OCI-LY1 (cell line): ENCODE results near the gene TMEM184B.

Experiments used
- H2AFZ ChIP-seq: fragments of 200-600 bp; sonication (generic), shearing (Covaris generic); 2 replicates; pipeline ENCODE4 v1.6.0; 2014; ENCODE audit warnings: antibody characterized with exemption, mild to moderate bottlenecking, low read length
- H3F3A ChIP-seq: fragments of 200-600 bp; sonication (generic), shearing (Covaris generic); 2 replicates; pipeline ENCODE4 v1.6.0; 2014; ENCODE audit warnings: mild to moderate bottlenecking, antibody characterized with exemption, low read length, moderate library complexity; ENCODE audit not compliant: insufficient read depth
- H3K27ac ChIP-seq: fragments of 200-600 bp; sonication (generic); 2 replicates; pipeline ENCODE4 v1.5.1; 2014; ENCODE audit warnings: low read length, mixed run types, mild to moderate bottlenecking, low read depth; ENCODE audit not compliant: poor library complexity, severe bottlenecking
- H3K27me3 ChIP-seq: fragments of 200-600 bp; sonication (generic); 2 replicates; pipeline ENCODE4 v1.6.0; 2014; ENCODE audit warnings: antibody characterized with exemption, mild to moderate bottlenecking, low read length, moderate library complexity; ENCODE audit not compliant: insufficient read depth
- H3K36me3 ChIP-seq: fragments of 200-600 bp; sonication (generic); 2 replicates; pipeline ENCODE4 v1.6.1; 2014; ENCODE audit warnings: mild to moderate bottlenecking, antibody characterized with exemption, low read length, moderate library complexity, mixed read lengths; ENCODE audit not compliant: insufficient read depth
- H3K4me1 ChIP-seq: fragments of 200-600 bp; sonication (generic); 2 replicates; pipeline ENCODE4 v1.5.1; 2014; ENCODE audit warnings: mild to moderate bottlenecking, low read length, moderate library complexity; ENCODE audit not compliant: insufficient read depth, severe bottlenecking
- H3K4me2 ChIP-seq: fragments of 200-600 bp; sonication (generic), shearing (Covaris generic); 2 replicates; pipeline ENCODE4 v1.6.1; 2014; ENCODE audit warnings: low read length
- H3K4me3 ChIP-seq: fragments of 200-600 bp; sonication (generic); 2 replicates; pipeline ENCODE4 v1.5.1; 2014; ENCODE audit warnings: low read length, low read depth, mild to moderate bottlenecking, mixed read lengths; ENCODE audit not compliant: poor library complexity, severe bottlenecking
- H3K79me2 ChIP-seq: fragments of 200-600 bp; shearing (Covaris generic); 2 replicates; pipeline ENCODE4 v1.6.1; 2016; ENCODE audit warnings: mixed run types, low read length, mixed read lengths; ENCODE audit not compliant: insufficient read depth
- H3K9ac ChIP-seq: fragments of 200-600 bp; sonication (generic), shearing (Covaris generic); 2 replicates; pipeline ENCODE4 v1.6.1; 2014; ENCODE audit warnings: mild to moderate bottlenecking, low read length, mixed read lengths
- H3K9me2 ChIP-seq: fragments of 200-600 bp; sonication (generic), shearing (Covaris generic); 2 replicates; pipeline ENCODE4 v1.6.1; 2014; ENCODE audit warnings: low read depth, mild to moderate bottlenecking, low read length, mixed read lengths
- H3K9me3 ChIP-seq: fragments of 200-600 bp; shearing (Covaris generic); 2 replicates; pipeline ENCODE4 v1.6.1; 2014; ENCODE audit warnings: low read length, mixed read lengths
- H4K20me1 ChIP-seq: fragments of 200-600 bp; sonication (generic), shearing (Covaris generic); 2 replicates; pipeline ENCODE4 v1.6.0; 2016; ENCODE audit warnings: mild to moderate bottlenecking, low read length; ENCODE audit not compliant: insufficient read depth
- CTCF ChIP-seq: fragments of 200-600 bp; sonication (generic), shearing (Covaris generic); IDR thresholded peaks from 2 replicates; pipeline ENCODE4 v1.5.1; 2017; ENCODE audit warnings: mild to moderate bottlenecking, antibody characterized with exemption, low read length, moderate library complexity, mixed read lengths
- EZH2 ChIP-seq: fragments of 200-600 bp; sonication (generic), shearing (Covaris generic); IDR thresholded peaks from 2 replicates; pipeline ENCODE4 v1.8.0; 2017; ENCODE audit warnings: borderline replicate concordance, mixed run types, mild to moderate bottlenecking, antibody characterized with exemption, low read length, moderate library complexity, mixed read lengths

TMEM184B gene

GRCh38 chr22:38243007-38243765 lies 29.6 kb downstream of the TMEM184B start:
- H3K9me2 ChIP-seq, result no peaks in the 10 kb centered on the region
- no peak for TF ChIP-seq EZH2
- TF ChIP-seq CTCF, result no peak
- H4K20me1 ChIP-seq, result no peaks in the 10 kb centered on the region
- H2AFZ ChIP-seq, result no peak overlapping the region
- H3K36me3 ChIP-seq, result no peaks in the 10 kb centered on the region
- H3K4me2 ChIP-seq, result no peak overlapping the region
- no peak overlapping the region for H3K9ac ChIP-seq
- no peaks in the 10 kb centered on the region for H3K9me3 ChIP-seq
- H3K4me1 ChIP-seq, result no peaks in the 10 kb centered on the region
- H3K27me3 ChIP-seq, result no peaks in the 10 kb centered on the region
- no peak overlapping the region for H3K4me3 ChIP-seq
- no peak overlapping the region for H3K27ac ChIP-seq
- no peaks in the 10 kb centered on the region for H3K79me2 ChIP-seq
- H3F3A ChIP-seq, result no peaks in the 10 kb centered on the region

GRCh38 chr22:38240734-38241252 lies 32.0 kb downstream of the TMEM184B start:
- no peak for TF ChIP-seq CTCF
- H3K9ac ChIP-seq, result no peak overlapping the region

GRCh38 chr22:38239101-38239761 lies 33.6 kb downstream of the TMEM184B start:
- no peaks in the 10 kb centered on the region for H3K9me3 ChIP-seq
- H3K4me1 ChIP-seq, result no peaks in the 10 kb centered on the region
- H3K27me3 ChIP-seq, result no peaks in the 10 kb centered on the region
- H3K79me2 ChIP-seq, result no peaks in the 10 kb centered on the region
- TF ChIP-seq CTCF (no peak), EZH2 (no peak)
- no peak overlapping the region for H3K27ac ChIP-seq
- H3K4me2 ChIP-seq, result no peak overlapping the region
- H3F3A ChIP-seq, result no peaks in the 10 kb centered on the region
- no peaks in the 10 kb centered on the region for H4K20me1 ChIP-seq
- H3K36me3 ChIP-seq, result no peaks in the 10 kb centered on the region; the same call in 1 of the 2 replicates
- no peaks in the 10 kb centered on the region for H3K9me2 ChIP-seq
- no peak overlapping the region for H2AFZ ChIP-seq
- no peak overlapping the region for H3K4me3 ChIP-seq
- no peak overlapping the region for H3K9ac ChIP-seq

More at GRCh38 chr22:38240734-38241252, 32.0 kb downstream of the TMEM184B start:
- Histone ChIP-seq H4K20me1 (no peaks in the 10 kb centered on the region), H3K4me2 (no peak overlapping the region), H3K9me2 (no peaks in the 10 kb centered on the region), H3K36me3 (no peaks in the 10 kb centered on the region), H3K4me1 (no peaks in the 10 kb centered on the region), H3K9me3 (no peaks in the 10 kb centered on the region), H2AFZ (no peak overlapping the region), H3K4me3 (no peak overlapping the region), H3F3A (no peaks in the 10 kb centered on the region), H3K27me3 (no peaks in the 10 kb centered on the region), H3K27ac (no peak overlapping the region), H3K79me2 (no peaks in the 10 kb centered on the region)
